Neuronal stem cell (in vitro differentiated cells): ENCODE data around the gene CD300LF.
A peak's percentile ranks its signal among the peaks of the same experiment; 100 is the strongest.

Experiments used
- DNase-seq: peaks from one replicate; pipeline ENCODE4 v3.0.0-alpha.2; 2013; ENCODE audit warnings: low spot score
- H2AFZ ChIP-seq: one replicate; pipeline ENCODE4 v1.6.1; 2013; ENCODE audit warnings: mild to moderate bottlenecking, low read length, inconsistent platforms
- H2AK5ac ChIP-seq: 2 replicates; pipeline ENCODE4 v1.6.1; 2013; ENCODE audit warnings: low read depth, mild to moderate bottlenecking, inconsistent platforms, low read length, moderate library complexity, mixed read lengths
- H2BK120ac ChIP-seq: 2 replicates; pipeline ENCODE4 v1.6.1; 2013; ENCODE audit warnings: low read depth, mild to moderate bottlenecking, inconsistent platforms, low read length, moderate library complexity, mixed read lengths
- H2BK12ac ChIP-seq: one replicate; pipeline ENCODE4 v1.6.1; 2013; ENCODE audit warnings: low read length, inconsistent platforms
- H2BK15ac ChIP-seq: 2 replicates; pipeline ENCODE4 v1.6.1; 2013; ENCODE audit warnings: mild to moderate bottlenecking, low read length, inconsistent platforms, mixed read lengths
- H2BK5ac ChIP-seq: one replicate; pipeline ENCODE4 v1.6.1; 2013; ENCODE audit warnings: inconsistent platforms, mild to moderate bottlenecking, low read length, moderate library complexity
- H3K14ac ChIP-seq: one replicate; pipeline ENCODE4 v1.6.1; 2013; ENCODE audit warnings: low read length, inconsistent platforms
- H3K18ac ChIP-seq: 2 replicates; pipeline ENCODE4 v1.6.1; 2013; ENCODE audit warnings: low read length, inconsistent platforms
- H3K23ac ChIP-seq: 2 replicates; pipeline ENCODE4 v1.6.1; 2013; ENCODE audit warnings: low read depth, mild to moderate bottlenecking, mixed read lengths, low read length, inconsistent platforms; ENCODE audit not compliant: poor library complexity
- H3K27ac ChIP-seq: replicated peaks from 3 replicates; pipeline ENCODE4 v1.5.1; 2013; ENCODE audit warnings: low read length, inconsistent platforms
- H3K27me3 ChIP-seq, 3 experiments: 2 replicates each; pipeline ENCODE4 v1.6.1; 2013; ENCODE audit warnings: low read length in 3 of 3, mild to moderate bottlenecking in 2 of 3, inconsistent platforms in 1 of 3, low read depth in 1 of 3, mixed read lengths in 1 of 3, moderate library complexity in 1 of 3; ENCODE audit not compliant: control insufficient read depth in 3 of 3, insufficient read depth in 3 of 3
- H3K36me3 ChIP-seq, 2 donors: replicated peaks in 1 of 2; 2 replicates each; pipeline ENCODE4 v1.6.1; 2013; ENCODE audit warnings: low read length in 2 of 2; ENCODE audit not compliant: control insufficient read depth in 2 of 2, insufficient read depth in 2 of 2
- H3K4ac ChIP-seq: 2 replicates; pipeline ENCODE4 v1.6.1; 2013; ENCODE audit warnings: inconsistent platforms, mild to moderate bottlenecking, low read length, moderate library complexity
- H3K4me1 ChIP-seq, 2 donors: 1 replicate in 1 of 2; 2 replicates in 1 of 2; pipeline ENCODE4 v1.6.1; 2013; ENCODE audit warnings: low read length in 2 of 2, low read depth in 1 of 2; ENCODE audit not compliant: control insufficient read depth in 2 of 2, insufficient read depth in 1 of 2
- H3K4me2 ChIP-seq: one replicate; pipeline ENCODE4 v1.6.1; 2013; ENCODE audit warnings: mild to moderate bottlenecking, low read length, inconsistent platforms; ENCODE audit not compliant: insufficient read depth, poor library complexity, severe bottlenecking
- H3K4me3 ChIP-seq, 2 donors: 2 replicates each; pipeline ENCODE4 v1.5.1; 2013; ENCODE audit warnings: low read length in 2 of 2, mild to moderate bottlenecking in 2 of 2, inconsistent platforms in 1 of 2, moderate library complexity in 1 of 2
- H3K79me1 ChIP-seq: one replicate; pipeline ENCODE4 v1.6.1; 2013; ENCODE audit warnings: low read depth, mild to moderate bottlenecking, inconsistent platforms, low read length, moderate library complexity
- H3K9ac ChIP-seq: one replicate; pipeline ENCODE4 v1.6.1; 2013; ENCODE audit warnings: mild to moderate bottlenecking, low read depth, low read length, inconsistent platforms; ENCODE audit not compliant: poor library complexity
- H3K9me3 ChIP-seq, 2 donors: replicated peaks in 1 of 2; 2 replicates each; pipeline versions ENCODE3 to v1.6.1; 2013; ENCODE audit warnings: low read length in 2 of 2, mild to moderate bottlenecking in 2 of 2, inconsistent platforms in 1 of 2, low read depth in 1 of 2, mixed read lengths in 1 of 2, moderate library complexity in 1 of 2; ENCODE audit not compliant: control insufficient read depth in 2 of 2, insufficient read depth in 1 of 2
- H4K8ac ChIP-seq: one replicate; pipeline ENCODE4 v1.6.1; 2013; ENCODE audit warnings: low read depth, mild to moderate bottlenecking, inconsistent platforms, low read length, moderate library complexity
- H4K91ac ChIP-seq: one replicate; pipeline ENCODE4 v1.6.1; 2013; ENCODE audit warnings: low read length, low read depth, mild to moderate bottlenecking, inconsistent platforms; ENCODE audit not compliant: poor library complexity
- WGBS, 2 donors: extraction: QIAGEN DNeasy Blood & Tissue Kit; methylation state at CpG; one replicate each; pipeline ENCODE4 v1.1.7; 2013; ENCODE audit warnings: missing lambda C conversion rate in 2 of 2, mixed read lengths in 1 of 2; ENCODE audit not compliant: insufficient read length in 2 of 2, insufficient replicate concordance in 1 of 2; ENCODE audit errors: extremely low coverage in 2 of 2; 5-methylcytosine and 5-hydroxymethylcytosine counted together

Gene CD300LF

GRCh38 chr17:74733365-74734122 lies 20.8 kb upstream of the CD300LF start:
- H3K4ac ChIP-seq: peak overlapping the region; percentile 79
- H2BK5ac ChIP-seq: peak overlapping the region; percentile 0
- no peak overlapping the region for H2BK120ac ChIP-seq
- H4K8ac ChIP-seq: no peak overlapping the region
- H3K4me1 ChIP-seq: peaks cover 8 to 10% of the 10 kb centered on the region in 2 donors
- WGBS, 2 donors: no CpG with 5 or more reads among the region's 9 CpGs
- H3K36me3 ChIP-seq: no peaks in the 10 kb centered on the region
- no peak overlapping the region for H2BK15ac ChIP-seq
- no peak for DNase-seq
- peaks cover 0 to 50% (median 43%) of the 10 kb centered on the region in 3 experiments for H3K27me3 ChIP-seq
- no peak overlapping the region for H3K9ac ChIP-seq
- H3K27ac ChIP-seq: no peak overlapping the region
- H3K4me3 ChIP-seq: peak overlapping the region in 1 of 2 donors; percentile 62
- no peak overlapping the region for H3K18ac ChIP-seq
- H2BK12ac ChIP-seq: no peak overlapping the region
- peak overlapping the region; percentile 58 for H4K91ac ChIP-seq
- H3K79me1 ChIP-seq: peaks cover 2% of the 10 kb centered on the region
- H2AK5ac ChIP-seq: peak overlapping the region; percentile 24
- peaks cover 0 to under 1% of the 10 kb centered on the region in 2 donors for H3K9me3 ChIP-seq
- no peak overlapping the region for H3K4me2 ChIP-seq
- peak overlapping the region; percentile 4 for H3K23ac ChIP-seq
- H2AFZ ChIP-seq: no peak overlapping the region
- no peak overlapping the region for H3K14ac ChIP-seq

- Histone ChIP-seq H3K79me1 (peaks cover 6% of the 10 kb centered on the region), H3K9ac (no peak overlapping the region), H3K4me2 (no peak overlapping the region), H2BK15ac (no peak overlapping the region), H2BK5ac (no peak overlapping the region), H2AFZ (no peak overlapping the region), H3K27ac (no peak overlapping the region), H2BK12ac (no peak overlapping the region), H2AK5ac (no peak overlapping the region), H4K8ac (no peak overlapping the region), H3K4ac (no peak overlapping the region), H3K36me3 (no peaks in the 10 kb centered on the region), H3K4me1 (peaks cover 0 to 2% of the 10 kb centered on the region in 2 donors), H3K9me3 (peaks cover 0 to 8% of the 10 kb centered on the region in 2 donors), H3K14ac (no peak overlapping the region), H2BK120ac (no peak overlapping the region), H3K27me3 (peaks cover 0 to 37% (median 30%) of the 10 kb centered on the region in 3 experiments), H3K23ac (peak overlapping the region; percentile 51), H4K91ac (no peak overlapping the region), H3K4me3 (peak overlapping the region in 1 of 2 donors; percentile 51), H3K18ac (peak overlapping the region; percentile 16)
- DNase-seq: no peak
- WGBS, 2 donors: 100% methylated on average over 2 to 4 of the region's 12 CpGs
Measured at GRCh38 chr17:74732042-74732867, 19.5 kb upstream of the CD300LF start.

GRCh38 chr17:74731347-74731605 lies 18.6 kb upstream of the CD300LF start:
- Histone ChIP-seq H3K4me1 (no peaks in the 10 kb centered on the region), H3K9ac (peak overlapping the region; percentile 38), H3K4me3 (no peak overlapping the region), H3K18ac (no peak overlapping the region), H2AFZ (no peak overlapping the region), H2BK15ac (no peak overlapping the region), H3K36me3 (no peaks in the 10 kb centered on the region), H2BK12ac (no peak overlapping the region), H3K4me2 (no peak overlapping the region), H3K9me3 (peaks cover 0 to 8% of the 10 kb centered on the region in 2 donors), H3K14ac (no peak overlapping the region), H3K4ac (no peak overlapping the region), H3K27ac (no peak overlapping the region), H3K23ac (no peak overlapping the region), H3K27me3 (peaks cover 0 to 27% (median 21%) of the 10 kb centered on the region in 3 experiments), H4K91ac (no peak overlapping the region), H2BK5ac (no peak overlapping the region), H2BK120ac (no peak overlapping the region), H3K79me1 (peaks cover 6% of the 10 kb centered on the region), H2AK5ac (no peak overlapping the region), H4K8ac (no peak overlapping the region)
- no CpG with 5 or more reads among the region's 4 CpGs for WGBS, 2 donors
- DNase-seq: no peak
